ENCODE measurements around the gene PRPF18.

The PRPF18 gene

GRCh38 chr10:13649844-13650520 lies 63.2 kb downstream of the PRPF18 start:
- TF ChIP-seq CTCF (conservative IDR thresholded peaks at IDR 0.05; ENCODE audit: low read depth, low read length): no peak
- no peak for DNase-seq (ENCODE audit: low read depth)
- no peak overlapping the region for H3K4me3 ChIP-seq (ENCODE audit: low read depth, low read length)

- DNase-seq (ENCODE audit: low read depth): no peak
- H3K4me3 ChIP-seq (ENCODE audit: low read depth, low read length): no peak overlapping the region
- no peak for TF ChIP-seq CTCF (conservative IDR thresholded peaks at IDR 0.05; ENCODE audit: low read depth, low read length)
Observed at GRCh38 chr10:13650961-13651360, 64.2 kb downstream of the PRPF18 start.

- no peak for DNase-seq (ENCODE audit: low read depth)
- H3K4me3 ChIP-seq (ENCODE audit: low read depth, low read length): no peak overlapping the region
- no peak for TF ChIP-seq CTCF (conservative IDR thresholded peaks at IDR 0.05; ENCODE audit: low read depth, low read length)
Observed at GRCh38 chr10:13651969-13652720, 65.4 kb downstream of the PRPF18 start.

- no peak for TF ChIP-seq CTCF (conservative IDR thresholded peaks at IDR 0.05; ENCODE audit: low read depth, low read length)
- no peak overlapping the region for H3K4me3 ChIP-seq (ENCODE audit: low read depth, low read length)
- no peak for DNase-seq (ENCODE audit: low read depth)
Observed at GRCh38 chr10:13652860-13653259, 66.1 kb downstream of the PRPF18 start.

GRCh38 chr10:13654118-13654830 lies 67.5 kb downstream of the PRPF18 start:
- DNase-seq (ENCODE audit: low read depth): no peak
- H3K4me3 ChIP-seq (ENCODE audit: low read depth, low read length): no peak overlapping the region
- TF ChIP-seq CTCF (conservative IDR thresholded peaks at IDR 0.05; ENCODE audit: low read depth, low read length): no peak

- DNase-seq (ENCODE audit: low read depth): no peak
- no peak overlapping the region for H3K4me3 ChIP-seq (ENCODE audit: low read depth, low read length)
Observed at GRCh38 chr10:13654846-13655245, 68.1 kb downstream of the PRPF18 start.

More at GRCh38 chr10:13654846-13655245, 68.1 kb downstream of the PRPF18 start:
- no peak for TF ChIP-seq CTCF (conservative IDR thresholded peaks at IDR 0.05; ENCODE audit: low read depth, low read length)
